ENCODE results near the gene LYZ. TPM values are rescaled to one million over a fixed set of nuclear protein-coding genes. Genes with fewer than 3 reads are reported as not detected.

Gene LYZ
- total RNA-seq, 1 experiment from 2014 or later, result 1.3 TPM

GRCh38 chr12:69328426-69328825 is 19.8 kb upstream of the LYZ start:
- RAD21 ChIA-PET (ENCODE audit: low non-redundant PET in 1 of 2, low total read pairs in 2 of 2, uncharacterized antibody in 2 of 2, unreplicated experiment in 2 of 2), result no interaction called here
- POLR2A ChIA-PET, result no interaction called here
- Histone ChIP-seq H3K4me2 (ENCODE audit: low read length) (no peak overlapping the region), H3K9ac (ENCODE audit: low read length) (no peak overlapping the region), H3K9me3 (ENCODE audit: control insufficient read depth in 1 of 2, insufficient read depth in 1 of 2, low read depth in 1 of 2, low read length in 2 of 2) (no peaks in the 10 kb centered on the region), H3K27ac (ENCODE audit: low read depth, low read length) (no peak overlapping the region), H3K27me3 (ENCODE audit: insufficient read depth, low read length) (peaks cover 11% of the 10 kb centered on the region; the same call in 1 of the 2 replicates), H3K4me1 (ENCODE audit: control insufficient read depth in 1 of 2, insufficient read depth in 2 of 2, low read length in 2 of 2) (no peaks in the 10 kb centered on the region), H3K79me2 (ENCODE audit: insufficient read depth, low read length) (no peaks in the 10 kb centered on the region), H3K4me3 (replicated peaks in 1 of 2; ENCODE audit: low read depth in 1 of 2, low read length in 2 of 2) (no peak overlapping the region), H4K20me1 (ENCODE audit: insufficient read depth) (no peaks in the 10 kb centered on the region), H2AFZ (ENCODE audit: low read depth, low read length, poor library complexity, severe bottlenecking) (no peak overlapping the region), H3K9me2 (ENCODE audit: insufficient read depth) (no peaks in the 10 kb centered on the region), H3K36me3 (ENCODE audit: control insufficient read depth in 1 of 2, insufficient read depth in 2 of 2, low read length in 2 of 2) (no peaks in the 10 kb centered on the region)
- no peak for DNase-seq (ENCODE audit: low read depth, low spot score)
- BruUV-seq (replicated peaks), result no TSS peak
- CTCF ChIA-PET, result no interaction called here
- intact Hi-C loops (cut with micrococcal nuclease), result no loop called here
- ATAC-seq, result no peak
- no peak for TF ChIP-seq ATF3 (IDR thresholded peaks at IDR 0.05)
- TF ChIP-seq MAX (IDR thresholded peaks at IDR 0.05), result no peak

- H3K4me2 ChIP-seq (ENCODE audit: low read length), result no peak overlapping the region
- H3K27me3 ChIP-seq (ENCODE audit: insufficient read depth, low read length), result peaks cover 11% of the 10 kb centered on the region; the same call in 1 of the 2 replicates
- no peaks in the 10 kb centered on the region for H4K20me1 ChIP-seq (ENCODE audit: insufficient read depth)
- H3K9ac ChIP-seq (ENCODE audit: low read length), result no peak overlapping the region
- no peaks in the 10 kb centered on the region for H3K4me1 ChIP-seq (ENCODE audit: control insufficient read depth in 1 of 2, insufficient read depth in 2 of 2, low read length in 2 of 2)
- ChIA-PET RAD21 (ENCODE audit: low non-redundant PET in 1 of 2, low total read pairs in 2 of 2, uncharacterized antibody in 2 of 2, unreplicated experiment in 2 of 2) (no interaction called here), POLR2A (no interaction called here), CTCF (no interaction called here)
- no peak overlapping the region for H3K27ac ChIP-seq (ENCODE audit: low read depth, low read length)
- DNase-seq (ENCODE audit: low read depth, low spot score) (no peak), ATAC-seq (no peak)
- H3K9me2 ChIP-seq (ENCODE audit: insufficient read depth), result no peaks in the 10 kb centered on the region
- no peaks in the 10 kb centered on the region for H3K36me3 ChIP-seq (ENCODE audit: control insufficient read depth in 1 of 2, insufficient read depth in 2 of 2, low read length in 2 of 2)
- no TSS peak for BruUV-seq (replicated peaks)
- no peaks in the 10 kb centered on the region for H3K9me3 ChIP-seq (ENCODE audit: control insufficient read depth in 1 of 2, insufficient read depth in 1 of 2, low read depth in 1 of 2, low read length in 2 of 2)
- H3K4me3 ChIP-seq (replicated peaks in 1 of 2; ENCODE audit: low read depth in 1 of 2, low read length in 2 of 2), result no peak overlapping the region
- H3K79me2 ChIP-seq (ENCODE audit: insufficient read depth, low read length), result no peaks in the 10 kb centered on the region
- H2AFZ ChIP-seq (ENCODE audit: low read depth, low read length, poor library complexity, severe bottlenecking), result no peak overlapping the region
- intact Hi-C loops (cut with micrococcal nuclease), result no loop called here
- TF ChIP-seq REST (IDR thresholded peaks at IDR 0.05; ENCODE audit: low read depth), result no peak
- no peak for TF ChIP-seq CTCF (IDR thresholded peaks at IDR 0.05 in 2 of 3, conservative IDR thresholded peaks at IDR 0.05 in 1 of 3; ENCODE audit: borderline replicate concordance in 1 of 3, insufficient read depth in 1 of 3, low read depth in 2 of 3, low read length in 2 of 3)
- TF ChIP-seq CEBPB (IDR thresholded peaks at IDR 0.05; ENCODE audit: low read depth), result no peak
- TF ChIP-seq CBX3 (IDR thresholded peaks at IDR 0.05; ENCODE audit: low read depth), result no peak
- TF ChIP-seq POLR2A (IDR thresholded peaks at IDR 0.05; ENCODE audit: borderline replicate concordance, extremely low read depth, insufficient read depth, insufficient read length), result no peak
- TF ChIP-seq RAD21 (IDR thresholded peaks at IDR 0.05; ENCODE audit: low read depth), result no peak
- TF ChIP-seq EZH2 (IDR thresholded peaks at IDR 0.05), result no peak
- no peak for TF ChIP-seq JUND (IDR thresholded peaks at IDR 0.05)
- TF ChIP-seq ZNF274 (IDR thresholded peaks at IDR 0.05; ENCODE audit: low read depth, low read length), result no peak
- TF ChIP-seq EGR1 (IDR thresholded peaks at IDR 0.05; ENCODE audit: low read depth), result no peak
- TF ChIP-seq SRF (IDR thresholded peaks at IDR 0.05; ENCODE audit: low read depth), result no peak
Measured at GRCh38 chr12:69329669-69330428, 18.3 kb upstream of the LYZ start.
